SK-N-MC (cell line): ENCODE measurements around the gene CASZ1.

Source experiments
- DNase-seq: peaks from one replicate; pipeline ENCODE4 v3.0.0-alpha.2; 2011; ENCODE audit warnings: low read depth, low spot score
- H3K27ac ChIP-seq: fragments of 200-600 bp; sonication (generic); 2 replicates; pipeline ENCODE4 v1.5.1; 2016; ENCODE audit warnings: mixed run types
- H3K36me3 ChIP-seq: fragments of 200-600 bp; sonication (generic); 2 replicates; pipeline ENCODE4 v1.6.1; 2017; ENCODE audit warnings: antibody characterized with exemption, low read length, mixed read lengths; ENCODE audit not compliant: insufficient read depth
- H3K4me3 ChIP-seq: fragments of 200-600 bp; sonication (generic); 2 replicates; pipeline ENCODE4 v1.5.1; 2016
- H3K9ac ChIP-seq: fragments of 200-600 bp; sonication (generic); 2 replicates; pipeline ENCODE4 v1.8.0; 2017; ENCODE audit warnings: mixed run types, mixed read lengths; ENCODE audit not compliant: insufficient read length
- H3K9me3 ChIP-seq: fragments of 200-600 bp; sonication (generic); 2 replicates; pipeline ENCODE4 v1.6.1; 2017; ENCODE audit warnings: low read depth, mild to moderate bottlenecking, antibody characterized with exemption, low read length, moderate library complexity, mixed read lengths
- EZH2 ChIP-seq: fragments of 200-600 bp; sonication (generic); IDR thresholded peaks from one replicate; pipeline ENCODE4 v1.6.1; 2017; ENCODE audit warnings: antibody characterized with exemption
- FOXP2 ChIP-seq: optimal IDR thresholded peaks from 2 replicates; pipeline ENCODE3; 2011; ENCODE audit warnings: mild to moderate bottlenecking, moderate library complexity; ENCODE audit not compliant: insufficient read depth; ENCODE audit errors: extremely low read length, control extremely low read depth
- POLR2AphosphoS5 ChIP-seq: IDR thresholded peaks from 2 replicates; pipeline ENCODE4 v1.6.1; 2012; ENCODE audit warnings: mild to moderate bottlenecking, low read depth, low read length, borderline replicate concordance

The CASZ1 gene

DNA sequence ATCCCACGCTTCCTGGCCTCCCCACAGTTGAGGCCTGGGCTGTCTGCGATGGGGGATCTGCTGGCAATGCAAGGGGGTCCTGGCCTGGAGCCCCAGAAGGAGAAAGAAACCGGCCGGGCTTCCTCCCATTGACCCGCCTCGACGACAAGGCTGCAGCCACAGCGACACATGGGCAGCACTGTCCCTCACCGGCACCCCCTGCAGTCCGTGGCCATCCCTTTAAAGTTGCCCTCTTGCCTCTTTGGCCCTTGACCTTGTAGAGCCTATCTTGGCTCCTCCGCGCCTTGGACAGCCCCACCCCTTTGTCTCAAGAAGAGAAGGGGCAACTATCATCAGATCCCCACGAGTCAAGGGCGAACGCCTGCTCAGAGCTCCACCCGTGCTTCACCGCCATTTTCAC is 106.0 kb downstream of the CASZ1 start:
- DNase-seq = no peak
- no peak overlapping the region for H3K9ac ChIP-seq
- H3K36me3 ChIP-seq = no peaks in the 10 kb centered on the region
- no peak overlapping the region for H3K27ac ChIP-seq
- H3K4me3 ChIP-seq = no peak overlapping the region
- no peaks in the 10 kb centered on the region for H3K9me3 ChIP-seq
- TF ChIP-seq FOXP2 = no peak
- TF ChIP-seq EZH2 = no peak
- no peak for TF ChIP-seq POLR2AphosphoS5

DNA sequence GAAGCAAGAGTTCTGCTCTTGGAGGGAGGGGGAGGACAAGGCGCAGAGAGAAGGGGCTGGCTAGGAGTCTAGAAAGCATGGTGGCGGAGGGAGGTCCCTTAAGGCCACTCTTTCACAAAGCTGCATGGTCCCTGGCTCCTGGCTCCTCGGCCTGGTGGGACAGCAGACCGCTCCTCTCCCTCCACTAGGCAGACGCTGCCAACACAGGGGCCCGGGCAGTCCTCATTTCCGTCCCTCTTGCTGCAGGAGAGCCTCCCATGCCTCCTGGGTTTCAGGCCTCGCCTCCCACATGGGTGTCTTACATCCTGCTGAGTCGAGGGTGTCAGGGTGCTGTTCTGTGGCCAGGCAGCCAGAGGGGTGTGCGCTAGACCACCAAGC is 108.0 kb downstream of the CASZ1 start:
- H3K27ac ChIP-seq = no peak overlapping the region
- no peak for DNase-seq
- no peak overlapping the region for H3K4me3 ChIP-seq
- no peaks in the 10 kb centered on the region for H3K9me3 ChIP-seq
- no peaks in the 10 kb centered on the region for H3K36me3 ChIP-seq
- H3K9ac ChIP-seq = no peak overlapping the region
- TF ChIP-seq EZH2 = no peak

DNA sequence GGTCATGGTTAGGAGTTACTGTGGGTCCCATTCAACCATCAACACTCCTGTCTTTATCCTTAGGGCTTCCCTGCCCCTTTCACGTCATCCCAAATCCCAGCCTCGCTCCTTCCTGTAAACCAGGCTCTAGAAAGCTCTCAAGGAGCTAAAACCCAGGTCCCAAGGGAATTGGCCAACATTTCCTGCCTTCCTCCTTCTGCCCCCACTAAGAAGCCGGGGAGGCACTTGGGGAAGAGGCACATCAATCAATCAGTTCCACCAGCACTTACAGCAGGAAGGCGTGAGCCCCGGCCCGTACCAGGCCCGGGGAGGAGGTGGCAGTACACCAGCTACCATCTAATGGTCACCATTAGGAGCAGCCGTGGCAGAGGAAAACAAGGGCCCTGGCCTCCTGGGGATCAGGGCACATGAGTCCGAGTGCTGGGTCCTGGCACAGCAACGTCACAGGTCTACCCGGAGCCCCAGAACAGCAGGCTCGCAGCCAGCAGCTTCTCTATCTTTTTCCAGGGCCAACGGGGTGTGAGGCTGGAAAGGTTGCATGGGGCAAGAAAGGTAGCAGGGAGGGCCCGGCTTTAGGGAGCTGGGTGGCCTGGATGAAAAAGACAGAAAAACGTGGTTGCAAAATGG is 108.6 kb downstream of the CASZ1 start:
- Histone ChIP-seq H3K9ac (no peak overlapping the region), H3K9me3 (no peaks in the 10 kb centered on the region), H3K27ac (no peak overlapping the region), H3K4me3 (no peak overlapping the region), H3K36me3 (no peaks in the 10 kb centered on the region)
- no peak for TF ChIP-seq FOXP2
- TF ChIP-seq POLR2AphosphoS5 = no peak
- no peak for TF ChIP-seq EZH2
- peak; percentile 65 for DNase-seq

- no peaks in the 10 kb centered on the region for H3K9me3 ChIP-seq
- DNase-seq = no peak
- TF ChIP-seq EZH2 = no peak
- no peak for TF ChIP-seq POLR2AphosphoS5
- no peak for TF ChIP-seq FOXP2
- H3K9ac ChIP-seq = no peak overlapping the region
- H3K27ac ChIP-seq = no peak overlapping the region
- no peak overlapping the region for H3K4me3 ChIP-seq
- H3K36me3 ChIP-seq = no peaks in the 10 kb centered on the region
These were observed 109.2 kb downstream of the CASZ1 start for GRCh38 chr1:10687251-10687651.

DNA sequence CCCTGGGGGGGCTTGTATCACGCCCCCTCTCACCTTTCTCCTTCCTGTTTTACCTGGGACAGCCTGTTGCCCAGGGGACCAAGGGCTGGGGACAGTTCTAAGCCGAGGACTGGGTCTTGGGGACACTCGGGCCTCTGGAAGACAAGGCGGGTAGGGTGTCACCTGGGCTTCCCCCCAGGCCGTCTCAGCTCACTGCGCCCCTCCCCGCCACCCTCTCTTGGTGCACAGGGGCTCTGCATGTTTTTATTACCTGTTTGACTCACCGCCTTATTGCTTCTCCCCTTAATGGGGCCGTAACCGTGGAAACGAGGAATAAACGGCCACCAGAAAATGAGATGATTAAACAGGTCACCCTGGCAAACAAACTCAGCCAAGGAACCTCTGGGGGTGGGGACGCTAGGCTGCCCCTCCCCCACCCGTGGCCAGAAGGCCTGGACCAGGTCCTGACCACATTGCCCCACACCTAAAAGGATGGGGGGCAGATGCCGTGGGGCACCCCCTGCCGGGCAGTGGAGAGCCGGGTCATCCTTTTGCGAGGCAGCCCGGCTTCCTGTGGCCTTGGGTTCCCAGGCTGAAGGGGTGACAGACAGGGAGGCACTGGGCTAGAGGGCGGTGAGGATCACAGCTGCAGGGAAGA is 109.9 kb downstream of the CASZ1 start:
- H3K27ac ChIP-seq = no peak overlapping the region

GRCh38 chr1:10685808-10686403 is 110.5 kb downstream of the CASZ1 start:
- Histone ChIP-seq H3K9me3 (no peaks in the 10 kb centered on the region), H3K27ac (no peak overlapping the region)
- no peak for DNase-seq

More for the DNA sequence above, 109.9 kb downstream of the CASZ1 start:
- Histone ChIP-seq H3K4me3 (no peak overlapping the region), H3K9ac (no peak overlapping the region), H3K36me3 (no peaks in the 10 kb centered on the region), H3K9me3 (no peaks in the 10 kb centered on the region)
- TF ChIP-seq EZH2 (no peak), FOXP2 (no peak), POLR2AphosphoS5 (no peak)
- DNase-seq = no peak

GRCh38 chr1:10685196-10685807 is 111.1 kb downstream of the CASZ1 start:
- no peaks in the 10 kb centered on the region for H3K9me3 ChIP-seq
- TF ChIP-seq POLR2AphosphoS5 (no peak), EZH2 (no peak), FOXP2 (no peak)
- H3K27ac ChIP-seq = no peak overlapping the region
- DNase-seq = no peak
- no peaks in the 10 kb centered on the region for H3K36me3 ChIP-seq
- H3K9ac ChIP-seq = no peak overlapping the region
- no peak overlapping the region for H3K4me3 ChIP-seq

More at GRCh38 chr1:10685808-10686403, 110.5 kb downstream of the CASZ1 start:
- Histone ChIP-seq H3K36me3 (no peaks in the 10 kb centered on the region), H3K4me3 (no peak overlapping the region), H3K9ac (no peak overlapping the region)
- TF ChIP-seq POLR2AphosphoS5 (no peak), FOXP2 (no peak)

- Histone ChIP-seq H3K36me3 (no peaks in the 10 kb centered on the region), H3K27ac (no peak overlapping the region), H3K9ac (no peak overlapping the region), H3K4me3 (no peak overlapping the region), H3K9me3 (no peaks in the 10 kb centered on the region)
- DNase-seq = no peak
- TF ChIP-seq EZH2 (no peak), FOXP2 (no peak), POLR2AphosphoS5 (no peak)
These were observed 112.2 kb downstream of the CASZ1 start for GRCh38 chr1:10684221-10684620.

GRCh38 chr1:10682449-10683309 is 113.8 kb downstream of the CASZ1 start:
- no peak overlapping the region for H3K4me3 ChIP-seq
- no peaks in the 10 kb centered on the region for H3K9me3 ChIP-seq
- no peak overlapping the region for H3K9ac ChIP-seq
- H3K36me3 ChIP-seq = no peaks in the 10 kb centered on the region
- H3K27ac ChIP-seq = no peak overlapping the region
- no peak for DNase-seq
- TF ChIP-seq FOXP2 = no peak
- no peak for TF ChIP-seq EZH2
- TF ChIP-seq POLR2AphosphoS5 = no peak
